Activated naive CD4-positive, alpha-beta T cell treated with anti-CD3 and anti-CD28 coated beads, Interleukin-2, amount 50 U/mL, for 72 hours (primary cell): ENCODE results near the gene SLC5A10. TPM values are rescaled to one million over a fixed set of nuclear protein-coding genes. Genes with fewer than 3 reads are reported as not detected.
"Not testable (repeated sequence)": the region's sequence is repeated elsewhere in the genome, so short reads cannot be mapped to it uniquely, and the experiment has no call there.

Experiments
- ATAC-seq, 2 donors: fragments of 150-1000 bp; cut with Tn5 transposase; 2 replicates each; pipeline ENCODE4 v1.10.0; 2021; ENCODE audit warnings: mild to moderate bottlenecking in 2 of 2, moderate library complexity in 2 of 2
- DNase-seq, 2 donors: peaks; one replicate each; pipeline ENCODE4 v3.0.0; 2021 to 2022; ENCODE audit warnings: low spot score in 2 of 2
- H3K27ac Mint-ChIP-seq, 2 donors: one replicate each; pipeline ENCODE4 v1.8.0; 2022; ENCODE audit warnings: mild to moderate bottlenecking in 2 of 2, mixed read lengths in 2 of 2
- H3K36me3 Mint-ChIP-seq, 2 donors: one replicate each; pipeline ENCODE4 v1.8.0; 2022; ENCODE audit warnings: mixed read lengths in 2 of 2
- H3K9me3 Mint-ChIP-seq, 2 donors: one replicate each; pipeline ENCODE4 v1.8.0; 2022; ENCODE audit warnings: mixed read lengths in 2 of 2
- total RNA-seq, 2 donors: library from RNA; stranded (reverse); gene quantifications; one replicate each; pipeline ENCODE4 v1.2.3, GENCODE V29; 2022

Gene SLC5A10
- total RNA-seq, 2 donors from 2014 or later: not detected

- DNase-seq (no peak), ATAC-seq (no peak)
- no peaks in the 10 kb centered on the region for H3K9me3 Mint-ChIP-seq
- no peak overlapping the region for H3K27ac Mint-ChIP-seq
- no peaks in the 10 kb centered on the region for H3K36me3 Mint-ChIP-seq
These were observed 62.8 kb downstream of the SLC5A10 start for GRCh38 chr17:19014628-19015215.

DNA sequence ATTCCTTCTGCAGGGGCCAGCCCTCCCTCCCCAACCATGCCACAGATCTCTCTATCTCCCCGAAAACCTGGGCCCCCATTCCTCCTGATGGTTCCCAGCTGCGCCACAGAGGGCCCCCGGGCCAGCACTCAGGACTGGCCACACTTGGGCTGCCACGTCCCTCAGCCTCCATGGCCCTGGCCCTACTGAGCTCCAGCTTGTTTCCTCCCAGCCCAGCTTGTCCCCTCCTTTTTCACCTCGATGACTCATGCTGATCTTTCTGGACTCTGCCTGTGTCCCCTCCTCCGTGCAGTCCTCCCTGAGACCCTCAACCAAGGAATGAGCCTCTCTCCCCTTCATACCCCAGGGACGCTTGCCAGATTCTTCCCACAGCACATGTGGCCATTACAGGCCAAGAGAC lies 63.5 kb downstream of the SLC5A10 start:
- no peak overlapping the region for H3K27ac Mint-ChIP-seq
- no peaks in the 10 kb centered on the region for H3K9me3 Mint-ChIP-seq
- DNase-seq (no peak), ATAC-seq (no peak)
- H3K36me3 Mint-ChIP-seq: no peaks in the 10 kb centered on the region

GRCh38 chr17:19016297-19016696 lies 64.3 kb downstream of the SLC5A10 start:
- DNase-seq (no peak), ATAC-seq (no peak)
- H3K9me3 Mint-ChIP-seq: no peaks in the 10 kb centered on the region
- no peaks in the 10 kb centered on the region for H3K36me3 Mint-ChIP-seq
- peak overlapping the region; percentile 62 to 87 for H3K27ac Mint-ChIP-seq

DNA sequence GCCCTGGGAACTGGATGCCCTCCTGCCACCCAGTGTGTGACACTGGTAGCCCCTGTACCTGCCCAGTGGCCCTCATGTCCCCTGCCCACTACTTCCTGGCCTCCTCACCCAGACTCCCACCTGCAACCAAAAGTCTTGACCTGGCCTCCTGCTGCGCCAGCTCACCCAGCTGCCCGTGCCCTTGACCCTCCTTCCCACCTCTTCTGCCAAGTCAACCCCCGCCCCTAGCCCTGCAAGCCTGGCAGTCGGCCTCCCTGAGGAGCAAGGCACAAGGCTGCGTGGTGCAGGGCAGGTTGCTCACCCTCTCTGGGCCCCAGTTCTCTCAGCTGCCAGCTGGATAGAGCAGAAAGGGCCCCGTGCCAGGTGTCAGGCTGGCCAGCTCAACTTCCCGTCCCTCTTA lies 64.9 kb downstream of the SLC5A10 start:
- Mint-ChIP-seq H3K27ac (peak overlapping the region; percentile 50 to 87), H3K36me3 (no peaks in the 10 kb centered on the region), H3K9me3 (no peaks in the 10 kb centered on the region)
- ATAC-seq (no peak), DNase-seq (no peak)

DNA sequence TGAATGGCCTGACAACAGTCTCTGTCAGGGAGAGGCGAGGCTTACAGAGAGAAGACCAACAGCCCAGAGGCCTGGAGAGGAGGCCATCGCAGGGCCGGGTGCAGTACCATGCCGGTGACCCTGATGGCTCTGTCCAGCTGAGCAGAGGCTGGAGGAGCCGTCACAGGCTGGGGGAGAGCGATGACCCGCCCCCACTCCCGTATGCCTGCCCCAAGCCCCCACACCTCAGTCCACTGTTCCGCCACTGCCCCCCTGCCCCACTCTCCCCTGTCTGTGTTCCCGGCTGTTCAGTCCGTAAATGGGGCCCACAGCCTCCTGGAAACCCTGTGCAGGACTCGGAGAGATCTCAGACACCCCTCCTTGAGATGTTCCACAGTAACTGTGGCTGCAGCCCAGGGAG lies 65.4 kb downstream of the SLC5A10 start:
- H3K27ac Mint-ChIP-seq: peak overlapping the region in 1 of 2 donors; percentile 87
- DNase-seq: no peak
- ATAC-seq: no peak
- H3K36me3 Mint-ChIP-seq: no peaks in the 10 kb centered on the region
- H3K9me3 Mint-ChIP-seq: no peaks in the 10 kb centered on the region

DNA sequence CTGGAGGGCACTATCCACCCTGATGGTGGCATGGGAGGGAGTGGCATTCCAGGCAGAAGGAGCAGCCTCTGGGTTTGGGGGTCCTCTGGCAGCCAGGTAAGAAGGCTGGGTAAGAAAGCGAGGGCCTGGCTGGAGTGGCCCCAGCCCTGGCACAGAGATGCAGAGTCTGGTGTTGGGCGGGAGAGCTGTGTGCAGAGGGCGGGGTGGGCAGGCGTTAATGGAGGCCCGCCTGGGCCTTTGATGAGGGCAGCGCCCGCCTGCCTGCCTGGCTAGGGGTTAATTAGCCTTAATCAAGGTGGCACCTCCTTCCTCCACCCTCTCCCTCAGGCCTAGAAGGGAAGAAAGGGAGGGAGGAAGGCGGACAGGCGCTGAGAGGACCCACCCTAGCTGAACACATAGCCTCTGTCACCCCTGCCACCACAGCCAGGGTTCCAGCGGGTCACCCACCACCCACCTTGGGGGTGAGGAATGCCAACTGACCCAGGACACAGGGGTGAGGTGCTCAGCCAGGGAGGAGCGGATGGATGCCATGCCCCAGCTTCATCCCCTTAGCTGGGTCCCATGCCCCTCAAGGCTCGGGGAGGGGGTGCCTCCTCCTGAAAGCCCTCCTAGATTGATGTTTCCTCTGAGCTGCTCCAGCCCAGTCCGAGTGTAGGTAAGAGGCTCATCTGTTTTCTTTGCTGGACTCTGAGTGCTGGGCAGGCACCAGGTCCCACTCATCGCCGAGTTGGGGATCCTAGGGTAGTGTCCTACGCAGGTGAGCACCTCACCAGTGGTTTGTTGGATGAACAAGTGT lies 66.0 kb downstream of the SLC5A10 start:
- no peak for DNase-seq
- Mint-ChIP-seq H3K36me3 (no peaks in the 10 kb centered on the region), H3K9me3 (no peaks in the 10 kb centered on the region), H3K27ac (peak overlapping the region in 1 of 2 donors; percentile 87)
- ATAC-seq: no peak

- Mint-ChIP-seq H3K27ac (peak overlapping the region in 1 of 2 donors; percentile 87), H3K36me3 (no peaks in the 10 kb centered on the region), H3K9me3 (no peaks in the 10 kb centered on the region)
- ATAC-seq: no peak
- DNase-seq: no peak
These were observed 66.6 kb downstream of the SLC5A10 start for GRCh38 chr17:19018600-19018950.

DNA sequence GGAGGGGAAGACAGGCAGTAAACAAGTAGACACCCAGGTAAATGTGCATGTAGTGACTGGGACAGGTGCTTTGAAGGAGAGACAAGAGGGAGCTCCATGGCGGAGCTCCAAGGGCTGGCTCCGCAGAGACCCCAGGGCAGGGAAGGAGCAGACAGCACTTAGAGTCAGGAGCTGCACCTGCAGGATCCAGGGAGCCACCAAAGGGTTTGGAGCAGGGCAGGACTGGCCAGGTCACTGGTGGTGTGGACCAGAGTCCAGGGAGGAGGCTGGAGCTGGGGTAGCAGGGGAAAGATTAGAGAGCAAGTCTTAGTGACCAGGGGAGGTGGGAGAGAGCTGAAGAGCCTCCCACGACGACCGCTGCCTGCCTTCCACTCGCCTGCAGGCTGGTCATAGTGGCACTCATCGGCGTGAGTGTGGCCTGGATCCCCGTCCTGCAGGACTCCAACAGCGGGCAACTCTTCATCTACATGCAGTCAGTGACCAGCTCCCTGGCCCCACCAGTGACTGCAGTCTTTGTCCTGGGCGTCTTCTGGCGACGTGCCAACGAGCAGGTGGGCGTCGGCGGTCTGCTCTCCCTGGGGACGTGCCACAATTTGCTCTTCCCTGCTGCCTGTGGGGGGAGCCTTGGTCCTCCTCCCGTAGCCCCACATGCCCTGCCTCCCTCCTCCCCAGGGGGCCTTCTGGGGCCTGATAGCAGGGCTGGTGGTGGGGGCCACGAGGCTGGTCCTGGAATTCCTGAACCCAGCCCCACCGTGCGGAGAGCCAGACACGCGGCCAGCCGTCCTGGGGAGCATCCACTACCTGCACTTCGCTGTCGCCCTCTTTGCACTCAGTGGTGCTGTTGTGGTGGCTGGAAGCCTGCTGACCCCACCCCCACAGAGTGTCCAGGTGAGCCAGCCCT lies 67.3 kb downstream of the SLC5A10 start:
- Mint-ChIP-seq H3K36me3 (no peaks in the 10 kb centered on the region), H3K9me3 (no peaks in the 10 kb centered on the region), H3K27ac (peak overlapping the region; percentile 3 to 16)
- DNase-seq: no peak
- ATAC-seq: no peak

DNA sequence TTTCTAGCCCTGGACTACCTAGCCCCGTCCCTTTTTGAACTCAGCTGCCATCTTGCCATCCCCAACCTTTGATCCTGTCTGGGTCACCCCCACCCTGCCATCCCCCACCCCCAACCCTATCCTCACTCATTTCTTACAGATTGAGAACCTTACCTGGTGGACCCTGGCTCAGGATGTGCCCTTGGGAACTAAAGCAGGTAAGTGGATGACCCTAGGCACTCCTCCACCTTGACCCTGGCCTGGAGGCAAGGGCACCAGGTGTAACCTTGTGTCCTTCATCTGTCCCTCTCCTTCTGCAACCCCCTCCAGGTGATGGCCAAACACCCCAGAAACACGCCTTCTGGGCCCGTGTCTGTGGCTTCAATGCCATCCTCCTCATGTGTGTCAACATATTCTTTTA lies 68.1 kb downstream of the SLC5A10 start:
- H3K36me3 Mint-ChIP-seq: peaks cover 0 to 5% of the 10 kb centered on the region in 2 donors
- DNase-seq (no peak), ATAC-seq (no peak)
- no peaks in the 10 kb centered on the region for H3K9me3 Mint-ChIP-seq
- peak overlapping the region; percentile 3 to 72 for H3K27ac Mint-ChIP-seq

DNA sequence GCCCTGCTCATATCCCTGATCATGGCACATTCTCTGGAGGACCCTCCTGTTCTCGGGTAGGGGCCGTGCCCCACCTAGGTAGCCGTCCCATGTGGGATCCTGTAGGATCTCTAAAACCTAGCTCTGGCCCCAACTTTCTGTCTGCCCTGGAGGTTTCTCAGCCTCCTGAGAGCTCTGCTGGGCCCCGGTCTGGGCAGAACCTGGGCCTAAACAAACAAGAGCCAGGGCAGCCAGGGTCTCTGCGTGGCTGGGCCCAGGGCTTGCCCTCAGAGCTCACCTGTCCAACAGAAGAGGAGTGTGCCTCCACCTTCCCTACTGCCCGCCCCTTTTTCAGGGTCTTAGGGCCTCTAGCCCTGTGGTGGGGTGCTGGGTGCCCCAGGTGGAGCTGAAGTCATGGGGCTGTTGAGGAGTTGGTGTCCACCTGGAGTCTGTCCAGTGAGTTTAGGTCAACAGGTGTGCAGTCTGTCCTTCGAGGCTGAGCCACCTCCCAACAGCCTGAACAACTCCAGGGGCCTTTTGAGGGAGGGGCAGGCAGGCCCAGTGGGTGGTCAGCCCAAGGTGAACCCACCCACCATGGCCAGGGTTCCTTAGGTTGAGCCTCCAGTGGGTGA lies 69.2 kb downstream of the SLC5A10 start:
- H3K9me3 Mint-ChIP-seq, H3K36me3 Mint-ChIP-seq, DNase-seq, ATAC-seq: not testable (repeated sequence)
- H3K27ac Mint-ChIP-seq: peak overlapping the region in 1 of 2 donors; percentile 60

- peak in 1 of 2 donors; percentile 56 for DNase-seq
- Mint-ChIP-seq H3K27ac (no peak overlapping the region), H3K9me3 (no peaks in the 10 kb centered on the region), H3K36me3 (peaks cover 0 to 6% of the 10 kb centered on the region in 2 donors)
- ATAC-seq: peak in 1 of 2 donors; percentile 34
These were observed 69.7 kb downstream of the SLC5A10 start for GRCh38 chr17:19021622-19022083.

DNA sequence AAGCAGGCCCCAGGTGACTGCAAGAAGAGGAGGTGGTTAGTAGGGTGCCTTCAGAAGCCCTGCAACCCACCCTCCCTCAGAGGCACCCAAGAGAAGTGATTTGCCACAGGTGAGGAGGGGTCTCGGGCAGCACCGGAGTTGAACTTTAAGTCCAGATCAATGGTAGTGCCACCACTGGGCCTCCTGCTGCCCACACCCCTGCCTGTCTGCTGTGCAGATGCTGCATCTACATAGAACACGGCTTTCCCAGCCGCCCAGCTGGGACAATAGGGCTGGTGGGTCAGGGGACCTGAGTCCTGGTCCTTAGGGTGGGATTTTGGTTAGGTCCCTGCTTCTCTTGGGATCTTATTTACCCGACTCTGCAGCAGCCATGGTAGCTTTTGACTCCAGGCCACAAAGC lies 70.2 kb downstream of the SLC5A10 start:
- Mint-ChIP-seq H3K36me3 (peaks cover 0 to 6% of the 10 kb centered on the region in 2 donors), H3K9me3 (no peaks in the 10 kb centered on the region), H3K27ac (no peak overlapping the region)
- ATAC-seq (no peak), DNase-seq (no peak)

DNA sequence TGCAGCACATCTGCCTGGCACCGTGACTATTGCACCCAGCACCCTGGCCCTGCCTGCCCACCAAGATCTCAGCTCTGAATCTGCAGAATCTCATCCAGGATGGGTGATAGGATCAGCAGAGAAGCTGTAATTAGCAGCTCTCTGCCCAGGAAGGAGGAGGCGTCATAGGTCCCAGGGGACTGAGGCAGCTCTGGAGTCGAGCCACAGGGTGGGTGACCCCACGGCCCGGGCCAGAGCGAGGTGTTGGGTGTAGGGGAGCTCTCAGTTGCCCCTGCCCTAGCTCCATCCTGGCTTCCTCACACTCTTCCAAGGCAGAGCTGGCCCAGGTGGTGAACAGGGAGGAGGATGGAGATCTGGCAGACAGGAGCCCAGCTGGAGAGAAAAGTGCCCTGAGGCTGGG lies 70.8 kb downstream of the SLC5A10 start:
- H3K36me3 Mint-ChIP-seq: peaks cover 0 to 6% of the 10 kb centered on the region in 2 donors
- peak overlapping the region in 1 of 2 donors; percentile 23 for H3K27ac Mint-ChIP-seq
- no peaks in the 10 kb centered on the region for H3K9me3 Mint-ChIP-seq
- DNase-seq: no peak
- no peak for ATAC-seq

DNA sequence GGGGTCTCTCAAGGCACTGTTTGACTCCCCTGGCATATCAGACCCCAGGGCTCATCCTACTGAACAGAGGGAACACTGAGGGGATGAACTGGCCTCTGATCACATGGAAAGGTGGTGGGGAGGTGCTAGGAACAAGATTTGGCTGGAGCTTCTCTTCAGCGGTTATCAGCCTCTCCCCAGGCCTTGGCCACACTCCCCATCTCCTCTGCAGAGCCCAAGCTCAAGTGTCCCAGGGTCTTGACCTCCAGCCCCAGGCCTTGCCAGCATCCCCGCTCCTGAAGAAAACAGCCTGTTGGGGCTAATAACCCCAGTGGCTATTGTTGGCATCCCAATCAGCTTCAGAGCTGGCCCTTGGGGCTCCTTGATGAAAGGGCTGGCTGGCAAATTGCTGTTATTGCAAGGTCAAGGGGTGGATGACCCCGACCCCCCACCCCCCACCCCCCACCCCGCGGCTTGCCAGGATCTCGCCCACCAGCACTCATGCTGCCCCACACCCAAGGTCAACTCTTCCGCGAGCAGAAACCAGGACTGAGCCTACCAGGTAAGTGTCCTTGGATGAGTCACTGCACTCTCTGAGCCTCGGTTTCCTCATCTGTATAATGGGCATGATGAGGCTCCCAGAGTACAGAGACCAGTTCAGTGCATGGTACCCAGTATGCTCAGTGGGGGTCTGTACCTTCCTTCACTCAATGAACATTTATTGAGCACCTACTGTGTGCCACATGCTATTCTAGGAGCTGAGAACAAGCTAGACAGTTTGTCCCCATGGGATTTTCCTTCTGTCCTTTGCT lies 71.4 kb downstream of the SLC5A10 start:
- ATAC-seq (no peak), DNase-seq (no peak)
- H3K36me3 Mint-ChIP-seq: peaks cover 0 to 6% of the 10 kb centered on the region in 2 donors
- H3K27ac Mint-ChIP-seq: no peak overlapping the region
- no peaks in the 10 kb centered on the region for H3K9me3 Mint-ChIP-seq

GRCh38 chr17:19024101-19025078 lies 72.4 kb downstream of the SLC5A10 start:
- ATAC-seq: peak; percentile 52 to 71
- DNase-seq: no peak
- H3K27ac Mint-ChIP-seq: peak overlapping the region; percentile 36 to 92

More at GRCh38 chr17:19024101-19025078, 72.4 kb downstream of the SLC5A10 start:
- no peaks in the 10 kb centered on the region for H3K9me3 Mint-ChIP-seq
- peaks cover 0 to 6% of the 10 kb centered on the region in 2 donors for H3K36me3 Mint-ChIP-seq
